Measurements from ENCODE around the gene CWC25. TPM values are rescaled to one million over a fixed set of nuclear protein-coding genes. Genes with fewer than 3 reads are reported as not detected.

Gene CWC25
- total RNA-seq, 1 experiment from 2014 or later, result 17.3 TPM

DNA sequence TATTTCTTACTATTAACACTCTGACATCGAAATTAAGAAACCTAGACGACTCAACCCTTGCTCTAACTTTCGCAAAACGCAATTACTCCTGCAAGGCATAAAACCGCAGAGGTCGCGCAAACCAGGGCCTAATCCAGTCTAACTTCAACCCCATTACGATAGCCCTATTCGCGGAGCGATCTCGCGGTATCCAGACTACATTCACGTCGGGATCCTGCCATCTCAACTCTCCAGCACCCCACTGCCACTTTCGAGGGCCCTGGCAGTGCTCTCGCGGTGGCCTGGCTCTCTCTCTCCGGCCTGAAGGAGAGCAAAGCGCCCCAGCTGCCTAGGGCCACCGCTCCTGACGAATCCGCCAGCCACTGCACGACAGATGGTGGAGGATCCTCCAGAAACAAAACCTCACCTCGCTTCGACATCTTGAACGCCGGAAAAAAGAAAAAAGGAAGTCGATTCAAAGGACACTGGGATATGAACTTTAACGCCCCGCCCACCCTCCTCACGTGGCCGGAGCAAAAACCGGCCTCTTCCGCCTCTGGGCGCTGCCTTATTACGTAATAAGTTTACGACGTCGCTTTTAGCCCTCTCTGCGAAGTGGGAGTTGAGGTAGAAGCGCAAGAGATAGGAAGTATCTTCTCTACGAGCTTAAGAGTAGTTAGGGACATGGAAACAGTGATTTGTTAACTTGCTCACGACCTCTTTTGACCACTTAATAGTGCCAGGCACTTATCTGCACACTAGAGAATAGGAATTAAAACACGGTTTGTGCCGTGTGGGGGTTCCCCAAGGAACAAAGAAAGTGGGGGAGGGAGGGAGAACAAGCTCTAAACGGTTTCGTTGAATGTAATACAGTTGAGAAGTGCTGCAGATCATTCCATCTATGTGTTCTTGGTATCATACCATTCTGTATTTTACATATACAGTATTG lies 28.4 kb upstream of the CWC25 start, which contains the start of gene RPL23:
RPL23 (minus strand) TSS at position 430 of the 928 bp plus-strand sequence; CDS start at position 419, 11 bp downstream.
- H3K36me3 Mint-ChIP-seq, result peaks cover 48% of the 10 kb centered on the region
- CTCF ChIA-PET, result interaction anchor here (0.6 to 2.7 kb wide), 9 partner anchors 9 to 338 kb away, joined by 3 to 12 read pairs (median 3); partner anchors contain the start of genes FBXO47, LASP1, LASP1NB and PIP4K2B
- peak; percentile 83 for ATAC-seq
- peak; percentile 89 for TF ChIP-seq MYBL2 (CRISPR knock-in tag; IDR thresholded peaks at IDR 0.05)
- TF ChIP-seq, protein P1, sequence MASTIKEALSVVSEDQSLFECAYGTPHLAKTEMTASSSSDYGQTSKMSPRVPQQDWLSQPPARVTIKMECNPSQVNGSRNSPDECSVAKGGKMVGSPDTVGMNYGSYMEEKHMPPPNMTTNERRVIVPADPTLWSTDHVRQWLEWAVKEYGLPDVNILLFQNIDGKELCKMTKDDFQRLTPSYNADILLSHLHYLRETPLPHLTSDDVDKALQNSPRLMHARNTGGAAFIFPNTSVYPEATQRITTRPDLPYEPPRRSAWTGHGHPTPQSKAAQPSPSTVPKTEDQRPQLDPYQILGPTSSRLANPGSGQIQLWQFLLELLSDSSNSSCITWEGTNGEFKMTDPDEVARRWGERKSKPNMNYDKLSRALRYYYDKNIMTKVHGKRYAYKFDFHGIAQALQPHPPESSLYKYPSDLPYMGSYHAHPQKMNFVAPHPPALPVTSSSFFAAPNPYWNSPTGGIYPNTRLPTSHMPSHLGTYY (CRISPR knock-in tag; IDR thresholded peaks at IDR 0.05), result no peak
- TF ChIP-seq, protein P2, sequence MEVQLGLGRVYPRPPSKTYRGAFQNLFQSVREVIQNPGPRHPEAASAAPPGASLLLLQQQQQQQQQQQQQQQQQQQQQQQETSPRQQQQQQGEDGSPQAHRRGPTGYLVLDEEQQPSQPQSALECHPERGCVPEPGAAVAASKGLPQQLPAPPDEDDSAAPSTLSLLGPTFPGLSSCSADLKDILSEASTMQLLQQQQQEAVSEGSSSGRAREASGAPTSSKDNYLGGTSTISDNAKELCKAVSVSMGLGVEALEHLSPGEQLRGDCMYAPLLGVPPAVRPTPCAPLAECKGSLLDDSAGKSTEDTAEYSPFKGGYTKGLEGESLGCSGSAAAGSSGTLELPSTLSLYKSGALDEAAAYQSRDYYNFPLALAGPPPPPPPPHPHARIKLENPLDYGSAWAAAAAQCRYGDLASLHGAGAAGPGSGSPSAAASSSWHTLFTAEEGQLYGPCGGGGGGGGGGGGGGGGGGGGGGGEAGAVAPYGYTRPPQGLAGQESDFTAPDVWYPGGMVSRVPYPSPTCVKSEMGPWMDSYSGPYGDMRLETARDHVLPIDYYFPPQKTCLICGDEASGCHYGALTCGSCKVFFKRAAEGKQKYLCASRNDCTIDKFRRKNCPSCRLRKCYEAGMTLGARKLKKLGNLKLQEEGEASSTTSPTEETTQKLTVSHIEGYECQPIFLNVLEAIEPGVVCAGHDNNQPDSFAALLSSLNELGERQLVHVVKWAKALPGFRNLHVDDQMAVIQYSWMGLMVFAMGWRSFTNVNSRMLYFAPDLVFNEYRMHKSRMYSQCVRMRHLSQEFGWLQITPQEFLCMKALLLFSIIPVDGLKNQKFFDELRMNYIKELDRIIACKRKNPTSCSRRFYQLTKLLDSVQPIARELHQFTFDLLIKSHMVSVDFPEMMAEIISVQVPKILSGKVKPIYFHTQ (CRISPR knock-in tag; IDR thresholded peaks at IDR 0.05), result no peak
- peak; percentile 53 for TF ChIP-seq CREB1 (CRISPR knock-in tag; IDR thresholded peaks at IDR 0.05)
- no peak for TF ChIP-seq RELA (CRISPR knock-in tag; IDR thresholded peaks at IDR 0.05; ENCODE audit: borderline replicate concordance)
- TF ChIP-seq GTF2I (CRISPR knock-in tag; conservative IDR thresholded peaks at IDR 0.05), result no peak
- TF ChIP-seq, protein P3, sequence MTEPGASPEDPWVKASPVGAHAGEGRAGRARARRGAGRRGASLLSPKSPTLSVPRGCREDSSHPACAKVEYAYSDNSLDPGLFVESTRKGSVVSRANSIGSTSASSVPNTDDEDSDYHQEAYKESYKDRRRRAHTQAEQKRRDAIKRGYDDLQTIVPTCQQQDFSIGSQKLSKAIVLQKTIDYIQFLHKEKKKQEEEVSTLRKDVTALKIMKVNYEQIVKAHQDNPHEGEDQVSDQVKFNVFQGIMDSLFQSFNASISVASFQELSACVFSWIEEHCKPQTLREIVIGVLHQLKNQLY (CRISPR knock-in tag; IDR thresholded peaks at IDR 0.05), result no peak
- TF ChIP-seq GABPB1 (CRISPR knock-in tag; IDR thresholded peaks at IDR 0.05), result peak; percentile 81
- TF ChIP-seq, protein P4, sequence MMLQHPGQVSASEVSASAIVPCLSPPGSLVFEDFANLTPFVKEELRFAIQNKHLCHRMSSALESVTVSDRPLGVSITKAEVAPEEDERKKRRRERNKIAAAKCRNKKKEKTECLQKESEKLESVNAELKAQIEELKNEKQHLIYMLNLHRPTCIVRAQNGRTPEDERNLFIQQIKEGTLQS (CRISPR knock-in tag; conservative IDR thresholded peaks at IDR 0.05), result no peak
- no peak for TF ChIP-seq SMAD4 (CRISPR knock-in tag; IDR thresholded peaks at IDR 0.05)
- no peak for TF ChIP-seq KAT7 (CRISPR knock-in tag; IDR thresholded peaks at IDR 0.05; ENCODE audit: borderline replicate concordance)
- TF ChIP-seq, protein P5, sequence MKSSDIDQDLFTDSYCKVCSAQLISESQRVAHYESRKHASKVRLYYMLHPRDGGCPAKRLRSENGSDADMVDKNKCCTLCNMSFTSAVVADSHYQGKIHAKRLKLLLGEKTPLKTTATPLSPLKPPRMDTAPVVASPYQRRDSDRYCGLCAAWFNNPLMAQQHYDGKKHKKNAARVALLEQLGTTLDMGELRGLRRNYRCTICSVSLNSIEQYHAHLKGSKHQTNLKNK (CRISPR knock-in tag; IDR thresholded peaks at IDR 0.05), result no peak; the same call in 1 of the 2 replicates
- TF ChIP-seq NFYB (CRISPR knock-in tag; conservative IDR thresholded peaks at IDR 0.05; ENCODE audit: low read depth), result 0 out of 2 replicates have a peak, but pooled peaks have one; percentile 8
- TF ChIP-seq, protein P6, sequence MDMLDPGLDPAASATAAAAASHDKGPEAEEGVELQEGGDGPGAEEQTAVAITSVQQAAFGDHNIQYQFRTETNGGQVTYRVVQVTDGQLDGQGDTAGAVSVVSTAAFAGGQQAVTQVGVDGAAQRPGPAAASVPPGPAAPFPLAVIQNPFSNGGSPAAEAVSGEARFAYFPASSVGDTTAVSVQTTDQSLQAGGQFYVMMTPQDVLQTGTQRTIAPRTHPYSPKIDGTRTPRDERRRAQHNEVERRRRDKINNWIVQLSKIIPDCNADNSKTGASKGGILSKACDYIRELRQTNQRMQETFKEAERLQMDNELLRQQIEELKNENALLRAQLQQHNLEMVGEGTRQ (CRISPR knock-in tag; IDR thresholded peaks at IDR 0.05), result peak; percentile 96
- no peak for TF ChIP-seq ATF1 (CRISPR knock-in tag; IDR thresholded peaks at IDR 0.05)
- TF ChIP-seq, protein P7, sequence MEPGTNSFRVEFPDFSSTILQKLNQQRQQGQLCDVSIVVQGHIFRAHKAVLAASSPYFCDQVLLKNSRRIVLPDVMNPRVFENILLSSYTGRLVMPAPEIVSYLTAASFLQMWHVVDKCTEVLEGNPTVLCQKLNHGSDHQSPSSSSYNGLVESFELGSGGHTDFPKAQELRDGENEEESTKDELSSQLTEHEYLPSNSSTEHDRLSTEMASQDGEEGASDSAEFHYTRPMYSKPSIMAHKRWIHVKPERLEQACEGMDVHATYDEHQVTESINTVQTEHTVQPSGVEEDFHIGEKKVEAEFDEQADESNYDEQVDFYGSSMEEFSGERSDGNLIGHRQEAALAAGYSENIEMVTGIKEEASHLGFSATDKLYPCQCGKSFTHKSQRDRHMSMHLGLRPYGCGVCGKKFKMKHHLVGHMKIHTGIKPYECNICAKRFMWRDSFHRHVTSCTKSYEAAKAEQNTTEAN (CRISPR knock-in tag; IDR thresholded peaks at IDR 0.05), result no peak
- TF ChIP-seq, protein P8, sequence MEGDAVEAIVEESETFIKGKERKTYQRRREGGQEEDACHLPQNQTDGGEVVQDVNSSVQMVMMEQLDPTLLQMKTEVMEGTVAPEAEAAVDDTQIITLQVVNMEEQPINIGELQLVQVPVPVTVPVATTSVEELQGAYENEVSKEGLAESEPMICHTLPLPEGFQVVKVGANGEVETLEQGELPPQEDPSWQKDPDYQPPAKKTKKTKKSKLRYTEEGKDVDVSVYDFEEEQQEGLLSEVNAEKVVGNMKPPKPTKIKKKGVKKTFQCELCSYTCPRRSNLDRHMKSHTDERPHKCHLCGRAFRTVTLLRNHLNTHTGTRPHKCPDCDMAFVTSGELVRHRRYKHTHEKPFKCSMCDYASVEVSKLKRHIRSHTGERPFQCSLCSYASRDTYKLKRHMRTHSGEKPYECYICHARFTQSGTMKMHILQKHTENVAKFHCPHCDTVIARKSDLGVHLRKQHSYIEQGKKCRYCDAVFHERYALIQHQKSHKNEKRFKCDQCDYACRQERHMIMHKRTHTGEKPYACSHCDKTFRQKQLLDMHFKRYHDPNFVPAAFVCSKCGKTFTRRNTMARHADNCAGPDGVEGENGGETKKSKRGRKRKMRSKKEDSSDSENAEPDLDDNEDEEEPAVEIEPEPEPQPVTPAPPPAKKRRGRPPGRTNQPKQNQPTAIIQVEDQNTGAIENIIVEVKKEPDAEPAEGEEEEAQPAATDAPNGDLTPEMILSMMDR (IDR thresholded peaks at IDR 0.05), result no peak
- TF ChIP-seq FOXP1 (CRISPR knock-in tag; IDR thresholded peaks at IDR 0.05; ENCODE audit: borderline replicate concordance), result peak; percentile 89
- TF ChIP-seq, protein P9, sequence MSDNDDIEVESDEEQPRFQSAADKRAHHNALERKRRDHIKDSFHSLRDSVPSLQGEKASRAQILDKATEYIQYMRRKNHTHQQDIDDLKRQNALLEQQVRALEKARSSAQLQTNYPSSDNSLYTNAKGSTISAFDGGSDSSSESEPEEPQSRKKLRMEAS (CRISPR knock-in tag; IDR thresholded peaks at IDR 0.05), result peak; percentile 91
- no peak for TF ChIP-seq OVOL2 (CRISPR knock-in tag; IDR thresholded peaks at IDR 0.05; ENCODE audit: borderline replicate concordance)
- peak; percentile 42; the same call in 1 of the 2 replicates for TF ChIP-seq EMX1 (CRISPR knock-in tag; IDR thresholded peaks at IDR 0.05)
- peak; percentile 86 for TF ChIP-seq ETV6 (CRISPR knock-in tag; IDR thresholded peaks at IDR 0.05)
- no peak for TF ChIP-seq PRRX2 (CRISPR knock-in tag; IDR thresholded peaks at IDR 0.05)
- TF ChIP-seq NFE2L1 (CRISPR knock-in tag; IDR thresholded peaks at IDR 0.05), result peak; percentile 29; the same call in 1 of the 2 replicates
- TF ChIP-seq MXD4 (CRISPR knock-in tag; IDR thresholded peaks at IDR 0.05; ENCODE audit: borderline replicate concordance), result no peak

More for the DNA sequence above, 28.4 kb upstream of the CWC25 start, which contains the start of gene RPL23:
- H3K27me3 Mint-ChIP-seq (ENCODE audit: low read depth), result no peaks in the 10 kb centered on the region; the same call in 1 of the 2 replicates
- POLR2A ChIA-PET, result interaction anchor here (0.6 to 3.1 kb wide), 15 partner anchors 9 to 1271 kb away, joined by 3 to 13 read pairs (median 3); partner anchors contain the start of genes CWC25, FBXO47, LASP1 and LASP1NB
- H3K27ac Mint-ChIP-seq, result peak within 1 kb of the TSS; percentile 100
- DNase-seq (ENCODE audit: low spot score), result peak; percentile 92
- H3K9me3 Mint-ChIP-seq, result no peaks in the 10 kb centered on the region
- H3K4me3 Mint-ChIP-seq, result peak within 1 kb of the TSS; percentile 99
- peaks cover 32% of the 10 kb centered on the region for H3K4me1 Mint-ChIP-seq

Measured in WTC11 (cell line).